ENCODE results near the gene TMEM208. TPM values are rescaled to one million over a fixed set of nuclear protein-coding genes. Genes with fewer than 3 reads are reported as not detected.

TMEM208 gene
- polyA plus RNA-seq, 1 of the 3 experiments (the other 2 are of a cell fraction), result 98.2 TPM

DNA sequence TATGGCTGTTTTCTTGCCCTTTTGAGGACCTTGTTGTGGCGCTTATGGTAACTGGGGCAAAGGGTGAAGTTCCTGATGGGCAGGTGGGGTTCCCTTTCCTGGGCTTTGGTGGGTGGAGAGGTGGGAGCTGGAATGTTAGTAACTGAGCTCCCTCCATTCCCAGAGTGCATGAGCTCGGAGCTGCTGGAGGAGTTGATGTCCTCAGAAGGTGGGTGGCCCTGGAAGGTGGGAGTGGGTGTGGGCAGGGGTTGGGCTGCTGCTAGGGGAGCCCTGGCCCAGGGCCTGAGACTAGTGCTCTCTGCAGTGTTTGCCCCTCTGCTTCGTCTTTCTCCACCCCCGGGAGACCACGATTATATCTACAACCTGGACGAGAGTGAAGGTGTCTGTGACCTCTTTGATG, 29.2 kb upstream of the TMEM208 start (continued):
- TF ChIP-seq EP300 (IDR thresholded peaks at IDR 0.05; ENCODE audit: borderline replicate concordance in 1 of 2, low read depth in 1 of 2, low read length in 1 of 2) (no peak), POLR2AphosphoS5 (IDR thresholded peaks at IDR 0.05; ENCODE audit: low read depth, low read length) (no peak)
- TF ChIP-seq, protein P1, sequence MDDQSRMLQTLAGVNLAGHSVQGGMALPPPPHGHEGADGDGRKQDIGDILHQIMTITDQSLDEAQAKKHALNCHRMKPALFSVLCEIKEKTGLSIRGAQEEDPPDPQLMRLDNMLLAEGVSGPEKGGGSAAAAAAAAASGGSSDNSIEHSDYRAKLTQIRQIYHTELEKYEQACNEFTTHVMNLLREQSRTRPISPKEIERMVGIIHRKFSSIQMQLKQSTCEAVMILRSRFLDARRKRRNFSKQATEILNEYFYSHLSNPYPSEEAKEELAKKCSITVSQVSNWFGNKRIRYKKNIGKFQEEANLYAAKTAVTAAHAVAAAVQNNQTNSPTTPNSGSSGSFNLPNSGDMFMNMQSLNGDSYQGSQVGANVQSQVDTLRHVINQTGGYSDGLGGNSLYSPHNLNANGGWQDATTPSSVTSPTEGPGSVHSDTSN (IDR thresholded peaks at IDR 0.05), result no peak

GRCh38 chr16:67198238-67198734, 28.6 kb upstream of the TMEM208 start:
- Histone ChIP-seq H3F3A (replicated peaks; ENCODE audit: insufficient read depth) (peaks cover 31% of the 10 kb centered on the region), H3K4me3 (ENCODE audit: low read depth in 2 of 2, low read length in 1 of 2) (no peak overlapping the region), H3K9me2 (no peaks in the 10 kb centered on the region), H3K27me3 (ENCODE audit: insufficient read depth) (no peaks in the 10 kb centered on the region), H3K79me2 (ENCODE audit: insufficient read depth) (peaks cover 34% of the 10 kb centered on the region), H3K36me3 (replicated peaks in 1 of 2; ENCODE audit: control insufficient read depth in 1 of 2, insufficient read depth in 2 of 2, low read length in 1 of 2) (peaks cover 34 to 85% of the 10 kb centered on the region in 2 experiments), H3K9ac (no peak overlapping the region), H4K20me1 (ENCODE audit: insufficient read depth) (peaks cover 10% of the 10 kb centered on the region), H3K4me2 (no peak overlapping the region), H3K27ac (ENCODE audit: low read depth in 2 of 2, low read length in 1 of 2) (no peak overlapping the region; a peak in 1 of 4 replicates), H2AFZ (ENCODE audit: low read depth) (no peak overlapping the region), H3K4me1 (ENCODE audit: control insufficient read depth in 1 of 2, insufficient read depth in 2 of 2, low read depth in 1 of 2, low read length in 1 of 2) (peaks cover 3 to 13% of the 10 kb centered on the region in 2 experiments; a peak in 3 of 4 replicates), H3K9me3 (no peaks in the 10 kb centered on the region)
- ChIA-PET CTCF (interaction anchor here (1.1 to 2.5 kb wide), 15 partner anchors 9 to 244 kb away, joined by 3 to 8 read pairs (median 4); partner anchors contain the start of genes B3GNT9, CES3, EXOC3L1 and KCTD19), POLR2A (interaction anchor here (0.9 to 1.7 kb wide), 7 partner anchors 8 to 50 kb away, joined by 3 to 8 read pairs (median 4); partner anchors contain the start of genes NOL3 and SLC9A5)
- 78% methylated on average over 9 of the region's 12 CpGs for WGBS (ENCODE audit: low lambda C conversion rate)
- TF ChIP-seq, protein P2, sequence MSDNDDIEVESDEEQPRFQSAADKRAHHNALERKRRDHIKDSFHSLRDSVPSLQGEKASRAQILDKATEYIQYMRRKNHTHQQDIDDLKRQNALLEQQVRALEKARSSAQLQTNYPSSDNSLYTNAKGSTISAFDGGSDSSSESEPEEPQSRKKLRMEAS (IDR thresholded peaks at IDR 0.05; ENCODE audit: low read depth), result no peak
- TF ChIP-seq POLR2AphosphoS5 (IDR thresholded peaks at IDR 0.05; ENCODE audit: low read depth, low read length) (0 out of 2 replicates have a peak, but pooled peaks have one; percentile 16), IRF3 (IDR thresholded peaks at IDR 0.05; ENCODE audit: low read depth, low read length) (no peak), FOXM1 (IDR thresholded peaks at IDR 0.05; ENCODE audit: low read depth) (no peak), SMC3 (IDR thresholded peaks at IDR 0.05; ENCODE audit: low read depth, low read length) (no peak), RAD21 (IDR thresholded peaks at IDR 0.05; ENCODE audit: low read length) (0 out of 2 replicates have a peak, but pooled peaks have one; percentile 20), NRF1 (IDR thresholded peaks at IDR 0.05; ENCODE audit: low read depth, low read length) (no peak), TEAD4 (IDR thresholded peaks at IDR 0.05; ENCODE audit: borderline replicate concordance, insufficient read depth) (no peak)
- TF ChIP-seq, protein P3, sequence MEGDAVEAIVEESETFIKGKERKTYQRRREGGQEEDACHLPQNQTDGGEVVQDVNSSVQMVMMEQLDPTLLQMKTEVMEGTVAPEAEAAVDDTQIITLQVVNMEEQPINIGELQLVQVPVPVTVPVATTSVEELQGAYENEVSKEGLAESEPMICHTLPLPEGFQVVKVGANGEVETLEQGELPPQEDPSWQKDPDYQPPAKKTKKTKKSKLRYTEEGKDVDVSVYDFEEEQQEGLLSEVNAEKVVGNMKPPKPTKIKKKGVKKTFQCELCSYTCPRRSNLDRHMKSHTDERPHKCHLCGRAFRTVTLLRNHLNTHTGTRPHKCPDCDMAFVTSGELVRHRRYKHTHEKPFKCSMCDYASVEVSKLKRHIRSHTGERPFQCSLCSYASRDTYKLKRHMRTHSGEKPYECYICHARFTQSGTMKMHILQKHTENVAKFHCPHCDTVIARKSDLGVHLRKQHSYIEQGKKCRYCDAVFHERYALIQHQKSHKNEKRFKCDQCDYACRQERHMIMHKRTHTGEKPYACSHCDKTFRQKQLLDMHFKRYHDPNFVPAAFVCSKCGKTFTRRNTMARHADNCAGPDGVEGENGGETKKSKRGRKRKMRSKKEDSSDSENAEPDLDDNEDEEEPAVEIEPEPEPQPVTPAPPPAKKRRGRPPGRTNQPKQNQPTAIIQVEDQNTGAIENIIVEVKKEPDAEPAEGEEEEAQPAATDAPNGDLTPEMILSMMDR (IDR thresholded peaks at IDR 0.05), result peak; percentile 60
- peak; percentile 81 for DNase-seq

Measured in SK-N-SH (cell line).